ENCODE results near the gene CPNE9.
A peak's percentile ranks its signal among the peaks of the same experiment; 100 is the strongest.

Gene CPNE9

DNA sequence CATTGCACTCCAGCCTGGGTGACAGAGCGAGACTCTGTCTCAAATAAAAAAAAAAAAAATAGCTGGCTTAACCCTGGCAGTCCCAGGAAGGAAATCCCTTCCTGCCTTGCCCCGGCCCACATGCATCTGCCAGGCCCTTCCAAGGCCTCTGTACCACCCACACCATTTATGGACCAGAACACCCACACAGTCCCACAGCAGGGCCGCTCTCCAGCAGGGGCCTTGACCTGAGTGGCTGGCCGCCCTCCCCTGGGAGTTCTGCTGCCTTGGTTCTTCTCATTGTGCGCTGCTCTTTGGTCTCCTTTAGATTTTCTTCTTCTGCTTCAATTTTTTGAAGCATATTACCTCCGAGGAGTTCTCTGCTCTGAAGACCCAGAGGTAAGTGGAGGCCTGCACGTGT, 16.1 kb upstream of the CPNE9 start:
- no peak for DNase-seq

DNA sequence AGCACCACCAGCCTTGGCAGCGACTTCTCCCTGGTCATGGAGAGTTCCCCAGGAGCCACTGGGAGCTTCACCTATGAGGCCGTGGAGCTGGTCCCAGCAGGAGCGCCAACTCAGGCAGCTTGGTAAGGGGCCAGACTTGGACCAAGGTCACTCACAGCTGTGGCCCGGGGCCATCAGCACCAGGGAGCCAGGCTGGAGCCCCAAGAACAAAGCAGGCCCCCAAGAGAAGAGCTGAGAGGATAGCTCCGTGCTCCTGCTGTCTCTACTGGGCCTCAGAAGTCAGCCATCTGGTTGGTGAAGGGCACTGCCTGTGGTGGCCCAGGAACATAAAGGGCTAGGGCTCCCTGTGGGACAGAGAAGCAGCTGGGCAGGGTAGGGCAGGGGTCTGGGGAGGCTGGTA, 14.7 kb upstream of the CPNE9 start:
- no peak for DNase-seq

DNA sequence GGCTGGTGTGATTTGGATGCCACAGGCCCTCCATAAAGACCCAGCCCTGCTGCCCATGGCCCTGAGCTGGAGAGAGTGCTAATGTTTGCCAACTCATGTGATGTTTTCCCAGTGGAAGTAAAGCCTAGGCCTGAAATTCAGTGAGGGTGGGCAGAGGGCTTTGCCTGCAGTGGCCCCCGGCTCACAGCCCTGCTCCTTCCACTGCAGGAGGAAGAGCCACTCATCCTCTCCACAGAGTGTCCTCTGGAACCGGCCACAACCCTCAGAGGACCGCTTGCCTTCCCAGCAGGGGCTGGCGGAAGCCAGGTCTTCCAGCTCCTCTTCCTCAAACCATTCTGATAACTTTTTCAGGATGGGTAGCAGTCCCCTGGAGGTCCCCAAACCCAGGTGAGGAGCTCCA, 13.9 kb upstream of the CPNE9 start:
- no peak for DNase-seq

DNA sequence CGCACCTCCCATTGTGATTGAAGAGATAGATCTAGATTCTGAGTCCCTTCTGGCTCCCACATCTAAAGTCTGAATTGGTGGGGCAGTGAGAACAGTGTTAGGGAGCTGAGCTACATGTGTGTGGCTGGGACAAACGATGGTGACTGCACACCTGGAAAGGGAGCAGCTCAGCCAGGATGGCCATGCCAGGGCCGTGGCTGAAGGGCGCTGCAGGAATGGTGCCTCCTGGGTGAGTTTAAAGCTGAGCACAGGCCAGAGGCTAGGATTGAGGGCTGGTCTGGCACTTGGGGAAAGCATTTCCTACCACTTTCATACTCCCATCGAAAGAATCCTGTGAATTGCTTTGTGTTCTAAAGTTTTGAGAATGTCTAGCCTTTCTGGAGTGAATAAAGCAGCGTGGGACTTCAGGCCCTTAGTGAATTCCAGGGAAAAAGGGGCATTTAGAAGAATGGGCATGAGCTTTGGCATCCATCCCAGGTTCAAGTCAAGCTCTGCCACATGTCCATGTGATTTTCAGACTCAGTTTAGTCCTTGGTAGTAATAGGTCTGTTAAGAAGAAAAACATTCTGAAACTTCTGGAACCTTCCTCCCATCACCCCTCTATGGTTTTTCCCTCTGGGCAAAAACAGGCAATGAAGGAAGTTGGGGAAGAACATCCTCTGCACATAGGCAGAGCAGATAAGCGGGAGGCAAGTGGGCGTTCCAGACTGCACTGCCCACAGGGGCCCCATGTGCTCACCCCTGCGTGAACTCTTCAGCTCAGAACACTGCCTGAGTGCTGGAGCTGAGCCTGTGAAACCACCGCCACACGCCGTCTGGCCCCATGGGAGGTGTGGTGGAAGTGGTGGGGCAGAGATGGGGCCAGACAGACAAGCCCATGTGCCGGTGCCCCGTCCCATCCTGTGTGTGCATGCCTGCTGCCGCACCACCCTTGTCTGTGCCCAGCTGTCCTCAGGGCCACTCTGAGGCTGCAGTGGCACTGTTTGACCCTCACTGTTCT, 12.9 kb upstream of the CPNE9 start:
- DNase-seq, result peak in 3 of 56 donors; percentile 10 to 30 (median 28)

DNA sequence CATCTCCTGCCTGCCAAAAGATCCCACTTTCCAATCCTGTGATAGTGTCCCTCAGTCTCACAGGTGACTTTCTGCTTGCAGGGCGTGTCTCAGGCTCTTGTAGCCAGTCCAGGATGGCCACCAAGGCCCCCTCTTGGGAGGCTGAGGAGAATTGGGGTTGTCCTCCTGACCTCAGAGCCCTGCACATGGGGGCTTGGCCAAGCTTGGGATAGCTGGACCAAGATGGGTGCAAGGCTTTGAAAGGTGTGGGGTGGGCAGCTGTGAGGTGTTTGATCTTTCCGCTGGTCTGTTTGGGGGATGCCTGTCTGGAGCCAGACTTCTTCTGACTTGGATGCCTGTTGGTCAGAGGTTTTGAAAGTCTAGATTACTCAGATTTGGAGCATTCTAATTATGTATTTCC, 12.0 kb upstream of the CPNE9 start:
- no peak for DNase-seq

DNA sequence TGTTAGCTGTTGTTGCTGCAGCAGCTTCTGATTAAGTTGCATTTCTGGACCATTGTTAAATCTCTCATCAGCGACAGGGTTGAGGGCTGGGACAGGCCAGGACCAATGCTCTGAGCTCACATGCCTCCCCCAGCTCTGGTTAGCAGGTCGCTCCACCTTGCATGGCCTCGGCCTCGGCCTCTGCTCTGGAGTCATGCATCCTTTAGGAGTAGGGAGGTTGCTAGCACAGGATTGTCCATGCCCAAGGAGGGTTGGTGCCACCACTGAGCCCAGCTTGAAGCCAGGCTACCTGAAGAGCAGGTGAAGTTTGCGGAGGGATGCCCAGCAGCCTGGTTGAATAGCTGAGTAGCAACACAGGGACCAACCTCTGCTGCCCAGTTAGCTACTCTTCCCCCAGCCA, 11.2 kb upstream of the CPNE9 start:
- no peak for DNase-seq

DNA sequence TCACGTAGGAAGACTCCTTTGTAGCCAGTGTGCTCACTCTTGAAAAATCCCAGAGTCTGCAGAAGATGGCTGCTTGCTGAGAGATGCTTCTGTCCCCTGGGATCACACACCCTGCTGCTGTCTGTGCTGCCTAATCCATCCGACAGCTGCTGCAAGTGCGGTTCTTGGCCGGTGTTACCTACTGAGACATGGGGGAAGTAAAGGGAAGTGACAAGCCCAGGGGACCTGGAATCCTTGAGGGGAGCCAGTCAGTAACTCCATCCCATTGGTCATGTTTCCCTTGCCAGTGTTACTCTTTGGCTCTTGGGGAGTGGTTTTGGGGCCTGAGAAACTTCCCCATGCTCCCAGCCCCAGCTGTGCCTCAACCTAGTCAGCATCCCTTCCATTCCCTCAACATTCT, 8.3 kb upstream of the CPNE9 start:
- DNase-seq, result no peak

DNA sequence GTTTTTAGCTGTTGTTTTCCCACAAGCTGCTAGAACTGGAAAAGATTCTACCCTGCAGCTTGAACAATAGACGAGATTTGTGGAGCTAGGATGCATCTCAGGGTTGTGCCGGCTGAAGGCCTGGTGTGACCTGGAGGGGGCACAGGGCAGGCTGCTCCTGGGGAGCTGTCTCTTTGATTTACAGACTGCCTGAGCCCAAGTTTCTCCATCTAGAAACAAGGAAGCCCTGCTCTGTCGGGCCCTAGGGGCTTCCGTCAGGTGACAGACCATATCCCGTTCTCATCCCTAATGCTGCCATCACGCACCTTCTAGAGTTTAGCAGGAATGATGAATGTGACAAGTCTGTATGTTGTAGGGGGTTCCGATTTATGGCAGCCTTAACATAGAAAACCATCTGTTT, 7.9 kb upstream of the CPNE9 start:
- no peak for DNase-seq

DNA sequence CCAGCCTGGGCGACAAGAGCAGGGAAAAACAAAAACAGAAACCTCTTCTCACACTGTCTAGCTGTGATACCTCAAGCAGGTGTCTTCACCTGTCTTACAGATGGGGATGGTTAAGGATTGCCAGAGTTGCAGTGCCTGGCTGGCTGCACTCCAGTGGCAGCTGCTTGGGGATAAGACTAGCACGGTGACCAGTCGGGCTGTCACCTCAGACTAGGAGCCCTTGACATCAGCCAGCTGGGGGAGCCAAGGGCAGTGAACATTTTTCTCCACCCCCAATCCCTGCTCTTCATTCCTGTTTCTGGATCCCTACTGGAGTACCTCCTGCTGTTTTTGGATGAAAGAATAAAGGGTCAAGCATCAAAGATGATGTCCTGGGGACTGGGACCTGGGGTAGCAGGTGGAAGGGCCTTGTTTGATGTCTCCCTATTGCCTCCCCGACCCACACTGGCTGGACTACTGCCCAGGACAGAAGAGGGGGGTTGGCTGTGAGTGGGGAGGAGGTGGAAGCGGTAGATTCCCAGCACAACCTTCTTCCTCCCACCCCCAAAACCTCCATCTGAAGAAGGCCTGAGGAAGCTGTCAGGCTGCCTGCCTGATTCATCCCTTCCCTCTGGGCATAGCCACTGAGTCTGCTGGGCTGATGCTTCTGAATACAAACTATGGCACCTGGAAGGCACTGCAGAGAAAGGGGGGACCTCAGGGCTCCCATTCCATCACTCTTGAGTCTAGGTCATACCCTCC, 7.0 kb upstream of the CPNE9 start:
- no peak for DNase-seq

DNA sequence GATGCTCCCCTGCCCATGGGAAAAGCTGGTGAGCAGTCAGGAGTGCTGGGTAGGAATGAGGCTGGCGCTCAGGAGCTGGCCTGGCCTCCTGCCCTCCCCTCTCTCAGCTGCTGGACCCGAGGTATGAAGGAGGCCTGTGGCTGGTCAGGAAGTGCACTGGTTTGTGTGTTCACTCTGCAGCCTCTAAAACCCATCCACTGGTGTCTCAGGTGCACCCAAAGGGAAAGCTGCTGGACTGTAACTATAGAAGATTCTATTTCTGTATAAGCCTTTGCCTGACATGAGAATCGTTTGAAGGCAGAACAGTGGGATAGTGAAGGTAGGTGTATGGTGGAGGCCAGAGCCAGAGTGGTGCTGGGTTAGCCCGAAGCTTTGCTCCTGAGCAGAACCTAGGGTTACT, 5.7 kb upstream of the CPNE9 start:
- DNase-seq, result no peak

DNA sequence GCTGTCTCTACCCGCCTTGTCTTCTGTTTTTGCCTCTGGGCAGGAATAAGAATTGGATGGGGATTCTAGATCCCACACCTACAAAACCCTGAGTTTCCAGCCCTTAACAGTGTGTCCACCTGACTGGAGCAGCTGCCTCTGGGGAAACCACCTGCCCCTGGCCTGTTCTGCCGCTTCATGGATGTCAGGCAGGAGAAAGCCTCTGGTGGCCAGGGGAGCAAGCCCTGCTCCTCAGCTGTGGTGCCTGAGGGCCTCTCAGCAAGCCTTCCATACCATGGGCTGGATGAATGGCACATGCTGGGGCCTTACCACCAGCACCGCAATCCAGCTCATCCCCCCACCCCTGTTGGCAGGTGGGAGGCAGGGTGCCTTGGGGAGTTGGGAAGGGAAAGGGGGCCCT, 5.3 kb upstream of the CPNE9 start:
- DNase-seq, result no peak

DNA sequence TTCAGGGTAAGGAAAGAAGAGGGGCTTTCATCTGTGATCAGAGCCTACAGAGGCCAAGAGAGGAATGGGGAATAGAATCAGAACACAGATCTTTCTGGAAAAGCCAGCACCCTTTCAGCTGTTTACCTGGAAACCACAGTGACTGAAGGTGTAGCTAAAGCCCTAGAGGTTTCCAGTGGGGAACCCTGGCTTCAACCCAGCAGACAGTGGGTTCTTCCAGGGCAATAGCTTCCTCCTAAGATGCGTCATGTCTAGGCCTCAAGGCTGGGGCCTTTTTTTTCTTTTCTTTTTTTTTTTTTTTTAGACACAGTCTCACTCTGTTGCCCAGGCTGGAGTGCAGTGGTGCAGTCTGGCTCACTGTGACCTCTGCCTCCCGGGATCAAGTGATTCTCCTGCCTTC, 3.1 kb upstream of the CPNE9 start:
- DNase-seq, result no peak

DNA sequence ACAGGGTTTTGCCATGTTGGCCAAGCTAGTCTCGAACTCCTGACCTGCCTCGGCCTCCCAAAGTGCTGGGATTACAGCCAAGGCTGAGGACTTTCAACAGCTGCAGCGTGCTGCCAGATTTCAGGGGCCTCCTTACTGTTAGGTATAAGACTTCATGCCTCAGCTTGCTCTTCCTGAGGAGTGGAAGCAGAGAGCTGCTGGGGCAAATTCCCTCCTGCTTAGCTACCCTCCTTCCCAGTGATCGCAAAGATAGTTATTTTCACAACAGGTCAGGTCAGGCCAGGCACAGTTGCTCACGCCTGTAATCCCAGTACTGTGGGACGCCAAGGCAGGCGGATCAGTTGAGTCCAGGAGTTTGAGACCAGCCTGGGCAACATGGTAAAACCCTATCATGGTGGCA, 2.6 kb upstream of the CPNE9 start:
- no peak for DNase-seq

DNA sequence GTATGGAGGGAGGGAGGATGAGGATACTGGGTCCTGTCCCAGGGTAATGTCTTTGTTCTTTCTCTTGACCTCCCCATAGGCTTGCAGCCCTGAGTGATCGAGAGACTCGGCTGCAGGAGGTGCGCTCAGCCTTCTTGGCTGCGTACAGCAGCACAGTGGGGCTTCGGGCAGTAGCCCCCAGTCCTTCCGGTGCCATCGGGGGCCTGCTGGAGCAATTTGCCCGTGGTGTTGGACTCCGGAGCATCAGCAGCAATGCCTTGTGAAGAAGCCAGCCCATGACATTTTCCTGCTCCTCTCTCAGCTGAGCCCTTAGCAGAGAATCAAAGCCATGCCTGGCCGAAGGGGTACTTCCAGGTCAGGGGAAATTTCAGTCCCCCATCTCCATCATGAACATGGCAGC, 1.9 kb upstream of the CPNE9 start:
- DNase-seq, result no peak

DNA sequence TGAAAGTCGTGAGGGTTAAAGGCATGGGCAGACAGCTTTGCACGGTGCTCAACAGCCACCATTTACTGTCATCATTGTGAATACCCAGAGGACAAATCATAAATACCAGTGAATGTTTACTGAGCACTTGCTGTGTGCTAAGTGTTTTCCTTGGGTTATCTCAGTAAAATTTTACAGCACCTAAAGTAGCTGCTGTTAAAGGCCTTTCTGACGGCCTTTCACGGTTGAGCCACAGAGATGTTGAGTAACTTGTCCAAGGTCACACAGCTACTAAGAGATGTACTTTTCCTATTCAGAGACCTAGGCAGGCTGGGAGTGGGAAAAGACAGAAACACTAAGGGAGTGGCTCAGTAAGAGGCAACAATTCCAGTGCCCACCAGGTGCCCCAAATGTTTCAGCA, 393 bp upstream of the CPNE9 start:
- DNase-seq, result no peak

DNA sequence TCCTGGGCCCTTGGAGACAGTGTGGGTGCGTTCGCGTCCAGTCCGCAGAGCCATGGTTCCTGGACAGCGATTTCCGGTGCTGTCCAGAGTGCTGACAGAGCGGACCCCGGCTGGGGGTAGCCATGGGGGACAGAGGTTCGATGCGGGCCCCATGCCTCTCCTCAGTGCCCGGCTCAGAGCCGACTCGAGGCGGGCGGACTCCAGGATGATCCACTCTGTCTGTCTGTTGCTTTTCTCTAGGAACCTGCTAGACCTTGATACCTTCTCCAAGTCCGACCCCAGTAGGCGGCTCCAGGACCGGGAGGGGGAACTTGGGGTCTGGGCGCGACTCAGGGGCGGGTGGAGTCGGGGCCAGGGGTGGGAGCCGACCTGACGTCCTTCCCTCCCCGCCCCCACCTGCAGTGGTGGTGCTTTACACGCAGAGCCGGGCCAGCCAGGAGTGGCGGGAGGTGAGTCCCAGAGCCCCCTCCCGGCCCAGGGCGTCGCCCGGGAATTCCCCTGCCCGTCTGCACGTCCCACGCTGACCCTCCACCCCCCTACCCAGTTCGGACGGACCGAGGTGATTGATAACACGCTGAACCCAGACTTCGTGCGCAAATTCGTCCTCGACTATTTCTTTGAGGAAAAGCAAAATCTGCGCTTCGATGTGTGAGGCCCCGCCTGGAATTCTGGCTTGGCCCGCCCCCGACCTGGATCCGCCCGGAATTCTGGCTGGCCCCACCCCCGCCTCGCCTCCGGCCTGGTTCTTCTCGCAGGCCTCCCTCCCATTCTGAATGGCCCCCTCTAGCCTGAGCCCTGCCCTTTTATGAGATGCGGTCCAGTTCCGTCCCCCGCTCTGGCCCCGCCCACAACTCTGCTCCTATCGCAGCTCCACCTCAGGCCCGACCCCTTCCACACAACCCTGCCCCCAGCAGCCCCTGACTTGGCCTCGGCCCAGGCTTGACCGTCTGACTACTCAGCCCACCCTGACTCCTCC, 1.0 kb downstream of the CPNE9 start:
- peak in 3 of 56 donors; percentile 10 to 59 (median 17) for DNase-seq

DNA sequence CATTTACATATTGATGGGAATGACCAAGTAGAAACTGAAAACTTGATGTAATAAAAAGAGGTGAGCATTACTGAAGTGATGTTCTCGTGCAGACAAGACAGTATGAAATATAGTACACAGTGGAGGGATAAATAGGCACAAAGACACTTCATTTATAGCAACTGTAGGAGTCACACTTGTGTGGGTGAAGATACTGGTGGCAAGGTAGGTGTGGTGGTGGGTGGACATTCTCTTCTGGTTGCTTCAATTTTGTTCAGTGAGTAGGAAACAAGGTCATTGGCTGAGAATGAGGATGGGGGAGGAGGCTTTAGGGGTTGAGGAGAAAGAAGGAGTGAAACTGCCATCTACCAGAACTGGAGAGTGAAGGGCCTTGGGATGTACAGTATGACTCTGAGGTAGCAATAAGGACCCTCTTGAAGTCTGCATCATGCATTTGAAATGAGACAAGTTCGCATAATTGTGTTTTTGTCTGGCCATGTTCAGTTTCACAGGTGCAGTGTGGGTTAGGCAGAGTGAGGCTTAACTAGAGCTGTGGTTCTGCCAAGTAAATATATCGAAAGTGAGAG, 6.6 kb downstream of the CPNE9 start:
- DNase-seq, result no peak

DNA sequence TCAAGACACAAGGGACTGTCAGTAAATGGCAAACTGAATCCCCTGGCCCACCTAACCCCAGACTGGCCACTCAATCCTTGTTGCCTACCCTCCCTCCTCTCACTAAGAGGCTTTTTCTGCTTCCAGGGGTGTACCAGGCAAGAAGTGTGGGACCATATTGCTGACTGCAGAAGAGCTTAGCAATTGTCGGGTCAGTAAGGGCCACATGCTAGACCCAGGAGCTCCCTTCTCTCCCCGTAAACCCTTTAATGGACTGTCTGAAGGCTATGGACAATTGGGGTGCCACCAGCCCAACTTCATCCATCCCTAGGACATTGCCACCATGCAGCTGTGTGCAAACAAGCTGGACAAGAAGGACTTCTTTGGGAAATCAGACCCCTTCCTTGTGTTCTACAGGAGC, 8.8 kb downstream of the CPNE9 start:
- DNase-seq, result no peak

DNA sequence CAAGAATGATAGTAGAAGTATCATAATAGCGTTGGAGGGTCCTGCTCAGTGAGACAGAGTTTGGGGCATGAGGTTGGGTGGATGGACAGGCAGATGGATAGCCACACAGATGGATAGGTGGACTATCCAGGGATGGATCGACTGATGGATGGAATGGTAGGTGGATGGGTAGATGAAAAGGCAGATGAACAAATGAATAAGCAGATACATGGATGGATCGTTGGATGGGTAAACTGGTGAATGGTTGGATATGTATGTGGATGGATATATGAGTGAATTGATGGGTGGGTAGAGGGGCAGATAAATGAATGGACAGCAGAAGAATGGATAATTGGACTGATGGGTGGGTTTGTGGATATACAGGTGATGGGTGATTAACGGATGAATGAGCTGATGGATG, 9.5 kb downstream of the CPNE9 start:
- no peak for DNase-seq

DNA sequence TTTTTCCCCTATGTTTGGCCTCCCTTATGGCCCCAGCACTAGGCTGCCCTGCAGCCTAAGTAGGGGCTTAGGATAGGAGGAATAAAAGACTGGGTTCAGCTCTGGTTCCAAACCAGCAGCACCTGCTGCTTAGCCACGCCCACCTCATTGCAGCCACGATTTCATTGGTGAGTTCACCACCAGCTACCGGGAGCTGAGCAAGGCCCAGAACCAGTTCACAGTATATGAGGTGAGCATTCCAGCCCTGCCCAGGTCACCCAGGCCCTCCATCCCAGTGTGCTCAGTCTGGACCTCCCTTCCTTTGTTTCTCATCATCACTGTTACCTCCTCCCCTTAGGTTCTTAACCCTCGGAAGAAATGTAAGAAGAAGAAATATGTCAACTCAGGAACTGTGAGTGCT, 11.5 kb downstream of the CPNE9 start:
- DNase-seq, result no peak

Measured in nucleus accumbens (tissue), 56 donors.